K562 (cell line): ENCODE measurements around the gene ZNHIT2. TPM values are rescaled to one million over a fixed set of nuclear protein-coding genes. Genes with fewer than 3 reads are reported as not detected.

Experiments used
- BCLAF1 ChIP-seq, 2 experiments: fragments of 450-650 bp in 1 of 2; IDR thresholded peaks; 2 replicates each; pipeline ENCODE4 v1.6.1; 2011 to 2017; ENCODE audit warnings: low read depth in 2 of 2, antibody characterized with exemption in 1 of 2, borderline replicate concordance in 1 of 2, low read length in 1 of 2, mild to moderate bottlenecking in 1 of 2, mixed read lengths in 1 of 2; ENCODE audit not compliant: control insufficient read depth in 1 of 2
- CREB1 ChIP-seq, 2 experiments: sonication (generic) in 1 of 2; formaldehyde crosslinking in 1 of 2; IDR thresholded peaks; 2 replicates each; pipeline versions ENCODE4 v1.6.1 to v1.8.0; 2012 to 2022; ENCODE audit warnings: inconsistent platforms in 1 of 2, mild to moderate bottlenecking in 1 of 2, missing genetic modification reagents in 1 of 2, moderate library complexity in 1 of 2
- FIP1L1 ChIP-seq: fragments of 200-400 bp; formaldehyde crosslinking; IDR thresholded peaks from 2 replicates; pipeline ENCODE4 v1.6.1; 2018; ENCODE audit warnings: mild to moderate bottlenecking, low read depth, low read length; ENCODE audit not compliant: poor library complexity, severe bottlenecking
- HDAC1 ChIP-seq, 2 experiments: fragments of 450-650 bp; IDR thresholded peaks; 2 replicates each; pipeline ENCODE4 v1.6.1; 2016 to 2017; ENCODE audit warnings: inconsistent platforms in 1 of 2, mild to moderate bottlenecking in 1 of 2, moderate library complexity in 1 of 2
- HES1 ChIP-seq: fragments of 450-650 bp; IDR thresholded peaks from 2 replicates; pipeline ENCODE4 v1.6.1; 2016; ENCODE audit warnings: low read depth, mild to moderate bottlenecking, moderate library complexity
- MTA3 ChIP-seq: fragments of 450-650 bp; formaldehyde crosslinking; IDR thresholded peaks from 2 replicates; pipeline ENCODE4 v1.6.1; 2017; ENCODE audit warnings: mild to moderate bottlenecking, borderline replicate concordance
- NONO ChIP-seq, 2 experiments: fragments of 200-400 bp in 1 of 2; fragments of 450-650 bp in 1 of 2; formaldehyde crosslinking in 1 of 2; IDR thresholded peaks; 2 replicates each; pipeline ENCODE4 v1.6.1; 2017; ENCODE audit warnings: low read depth in 2 of 2, mild to moderate bottlenecking in 2 of 2, moderate library complexity in 2 of 2, low read length in 1 of 2
- PML ChIP-seq: IDR thresholded peaks from 2 replicates; pipeline ENCODE4 v1.6.1; 2012; ENCODE audit warnings: low read length, inconsistent platforms
- POLR2H ChIP-seq: IDR thresholded peaks from 2 replicates; pipeline ENCODE4 v1.6.1; 2016; ENCODE audit warnings: missing genetic modification characterization, low read depth, mild to moderate bottlenecking, control low read depth, missing compliant biosample characterization, moderate library complexity
- POLR3G ChIP-seq: IDR thresholded peaks from 2 replicates; pipeline ENCODE4 v1.6.1; 2011; ENCODE audit not compliant: insufficient read length, insufficient replicate concordance; ENCODE audit errors: extremely low read depth
- STAG1 ChIP-seq: sonication (generic); formaldehyde crosslinking; IDR thresholded peaks from 2 replicates; pipeline ENCODE4 v1.5.0; 2020; ENCODE audit warnings: missing genetic modification reagents, borderline replicate concordance
- THAP7 ChIP-seq: fragments of 250-450 bp; sonication (Bioruptor Pico); IDR thresholded peaks from 2 replicates; pipeline ENCODE4 v1.5.0; 2021
- THRB ChIP-seq: fragments of 450-650 bp; formaldehyde crosslinking; conservative IDR thresholded peaks from 2 replicates; pipeline ENCODE4 v1.4.0; 2022; ENCODE audit warnings: mild to moderate bottlenecking, missing genetic modification characterization
- U2AF2 ChIP-seq: fragments of 200-400 bp; formaldehyde crosslinking; optimal IDR thresholded peaks from 2 replicates; pipeline ENCODE3; 2017; ENCODE audit warnings: low read depth, mild to moderate bottlenecking, low read length
- WHSC1 ChIP-seq: IDR thresholded peaks from one replicate; pipeline ENCODE4 v1.6.1; 2012; ENCODE audit warnings: low read length, control low read depth, inconsistent platforms
- ZBTB33 ChIP-seq: sonication (generic); formaldehyde crosslinking; IDR thresholded peaks from 2 replicates; pipeline ENCODE4 v1.8.1; 2023; ENCODE audit warnings: mild to moderate bottlenecking, missing genetic modification reagents
- ZNF316 ChIP-seq: fragments of 450-650 bp; IDR thresholded peaks from 2 replicates; pipeline ENCODE4 v1.6.1; 2016
- ZNF780A ChIP-seq: fragments of 250-450 bp; sonication (Bioruptor Pico); IDR thresholded peaks from 2 replicates; pipeline ENCODE4 v1.5.0; 2021; ENCODE audit warnings: mild to moderate bottlenecking
- ZNF785 ChIP-seq: fragments of 250-450 bp; sonication (Bioruptor Pico); IDR thresholded peaks from 2 replicates; pipeline ENCODE4 v1.4.0; 2020; ENCODE audit warnings: mild to moderate bottlenecking
- polyA plus RNA-seq, 8 experiments: library from polyadenylated mRNA; depleted of rRNA in 4 of 8; stranded (reverse) in 5 of 8; unstranded in 3 of 8; fragments of >200 nt; fragmentation: Nextera tagmentation in 2 of 8; fragmentation: Illumina TruSeq in 1 of 8; extraction: Ambion mirVana in 2 of 8; extraction: Trizol in 1 of 8; gene quantifications; 2 replicates each; pipeline versions ENCODE4 v1.2.1 to v1.2.3, GENCODE V29; 2011 to 2014; ENCODE audit warnings: inconsistent platforms in 1 of 8, missing spikeins in 1 of 8
- total RNA-seq, 7 experiments: library from RNA; depleted of rRNA in 6 of 7; stranded (reverse); fragments of >200 nt in 6 of 7; fragmentation: Illumina TruSeq in 2 of 7; extraction: Trizol in 2 of 7; gene quantifications; 2 replicates each; pipeline versions ENCODE4 v1.2.1 to v1.2.3, GENCODE V29; 2011 to 2021; ENCODE audit warnings: low replicate concordance in 1 of 7

Gene ZNHIT2
- total and polyA plus RNA-seq, 9 of the 15 experiments (the other 6 are each of a cell fraction or from before 2014, with no cell fraction given): 0.08 to 39.0 (median 2.5) TPM

GRCh38 chr11:65095974-65096806 lies 21.3 kb downstream of the ZNHIT2 start, which contains the start of gene VPS51 (continued):
- TF ChIP-seq FIP1L1: peak; percentile 76
- TF ChIP-seq POLR2H (tag): peak; percentile 92
- no peak for TF ChIP-seq ZBTB33 (CRISPR knock-in tag)
- peak; percentile 95 for TF ChIP-seq THAP7 (CRISPR knock-in tag)
- no peak for TF ChIP-seq WHSC1
- peak; percentile 58 for TF ChIP-seq THRB (CRISPR knock-in tag)
- no peak for TF ChIP-seq ZNF785
- no peak for TF ChIP-seq HES1
- no peak for TF ChIP-seq POLR3G
- TF ChIP-seq MTA3: peak; percentile 87
- TF ChIP-seq HDAC1 (IDR thresholded peaks at IDR 0.05): peak in 1 of 2 experiments; percentile 83; a peak in 2 of 4 replicates
- TF ChIP-seq CREB1 (IDR thresholded peaks at IDR 0.05): peak; percentile 64
- TF ChIP-seq CREB1 (CRISPR knock-in tag; IDR thresholded peaks at IDR 0.05): peak; percentile 70; the same call in 1 of the 2 replicates
- TF ChIP-seq U2AF2: no peak
- no peak for TF ChIP-seq ZNF780A (CRISPR knock-in tag)
- TF ChIP-seq PML: no peak; the same call in 1 of the 2 replicates
- TF ChIP-seq NONO (IDR thresholded peaks at IDR 0.05; ENCODE audit: low read depth in 2 of 2, low read length in 1 of 2): peak in 1 of 2 experiments; percentile 41; a peak in 2 of 4 replicates
- peak in 1 of 2 experiments; percentile 98; a peak in 2 of 4 replicates for TF ChIP-seq BCLAF1 (IDR thresholded peaks at IDR 0.05; ENCODE audit: borderline replicate concordance in 1 of 2, control insufficient read depth in 1 of 2, low read depth in 2 of 2, low read length in 1 of 2)
- TF ChIP-seq STAG1: no peak
- TF ChIP-seq ZNF316: no peak
